ENCODE measurements around the gene HOXB3.

DNA sequence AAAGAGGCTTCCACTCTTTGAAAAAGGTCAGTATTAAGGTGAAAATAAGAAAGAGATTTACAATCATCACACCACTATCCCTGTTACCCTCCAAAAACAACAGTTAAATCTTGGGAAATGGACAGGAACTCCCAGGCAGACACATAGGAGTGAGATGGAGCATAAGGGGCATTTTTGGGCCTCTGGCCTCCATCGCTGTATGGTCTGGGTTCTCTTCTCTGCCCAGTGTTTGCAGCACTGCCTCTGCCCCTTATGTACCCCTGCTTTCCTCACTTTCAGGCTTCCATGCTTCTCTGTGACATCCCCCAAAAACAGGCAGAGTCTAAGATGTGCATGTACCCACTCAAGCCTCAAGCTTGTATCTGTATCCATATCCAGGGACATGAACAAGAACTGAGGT is 44.5 kb downstream of the HOXB3 start:
- TF ChIP-seq POLR2AphosphoS5 (IDR thresholded peaks at IDR 0.05) (no peak), POLR2A (IDR thresholded peaks at IDR 0.05) (no peak), EP300 (IDR thresholded peaks at IDR 0.05) (no peak)
- TF ChIP-seq, protein P1, sequence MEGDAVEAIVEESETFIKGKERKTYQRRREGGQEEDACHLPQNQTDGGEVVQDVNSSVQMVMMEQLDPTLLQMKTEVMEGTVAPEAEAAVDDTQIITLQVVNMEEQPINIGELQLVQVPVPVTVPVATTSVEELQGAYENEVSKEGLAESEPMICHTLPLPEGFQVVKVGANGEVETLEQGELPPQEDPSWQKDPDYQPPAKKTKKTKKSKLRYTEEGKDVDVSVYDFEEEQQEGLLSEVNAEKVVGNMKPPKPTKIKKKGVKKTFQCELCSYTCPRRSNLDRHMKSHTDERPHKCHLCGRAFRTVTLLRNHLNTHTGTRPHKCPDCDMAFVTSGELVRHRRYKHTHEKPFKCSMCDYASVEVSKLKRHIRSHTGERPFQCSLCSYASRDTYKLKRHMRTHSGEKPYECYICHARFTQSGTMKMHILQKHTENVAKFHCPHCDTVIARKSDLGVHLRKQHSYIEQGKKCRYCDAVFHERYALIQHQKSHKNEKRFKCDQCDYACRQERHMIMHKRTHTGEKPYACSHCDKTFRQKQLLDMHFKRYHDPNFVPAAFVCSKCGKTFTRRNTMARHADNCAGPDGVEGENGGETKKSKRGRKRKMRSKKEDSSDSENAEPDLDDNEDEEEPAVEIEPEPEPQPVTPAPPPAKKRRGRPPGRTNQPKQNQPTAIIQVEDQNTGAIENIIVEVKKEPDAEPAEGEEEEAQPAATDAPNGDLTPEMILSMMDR (IDR thresholded peaks at IDR 0.05): no peak
